NCI-H2081 (cell line): ENCODE data around the gene ZNF74.
"Not testable (repeated sequence)": the region's sequence is repeated elsewhere in the genome, so short reads cannot be mapped to it uniquely, and the experiment has no call there.

Experiments used
- DNase-seq, 2 experiments: peaks; one replicate each; lab custom pipeline; 2025; lab: John Stamatoyannopoulos, UW

Gene ZNF74

DNA sequence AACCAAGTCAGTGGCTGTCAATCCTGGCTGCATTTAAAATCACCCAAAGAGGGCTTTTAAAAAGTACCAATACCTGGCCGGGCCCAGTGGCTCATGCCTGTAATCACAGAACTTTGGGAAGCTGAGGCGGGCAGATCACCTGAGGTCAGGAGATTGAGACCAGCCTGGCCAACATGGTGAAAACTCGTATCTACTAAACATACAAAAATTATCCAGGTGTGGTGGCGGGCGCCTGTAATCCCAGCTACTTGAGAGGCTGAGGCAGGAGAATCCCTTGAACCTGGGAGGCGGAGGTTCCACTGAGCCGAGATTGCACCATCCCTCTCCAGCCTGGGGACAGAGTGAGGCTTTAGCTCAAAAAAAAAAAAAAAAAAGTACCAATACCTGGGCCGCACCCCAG lies 17.7 kb upstream of the ZNF74 start:
- not testable (repeated sequence) for DNase-seq

GRCh38 chr22:20376983-20377382 lies 17.0 kb upstream of the ZNF74 start:
- DNase-seq = not testable (repeated sequence)

DNA sequence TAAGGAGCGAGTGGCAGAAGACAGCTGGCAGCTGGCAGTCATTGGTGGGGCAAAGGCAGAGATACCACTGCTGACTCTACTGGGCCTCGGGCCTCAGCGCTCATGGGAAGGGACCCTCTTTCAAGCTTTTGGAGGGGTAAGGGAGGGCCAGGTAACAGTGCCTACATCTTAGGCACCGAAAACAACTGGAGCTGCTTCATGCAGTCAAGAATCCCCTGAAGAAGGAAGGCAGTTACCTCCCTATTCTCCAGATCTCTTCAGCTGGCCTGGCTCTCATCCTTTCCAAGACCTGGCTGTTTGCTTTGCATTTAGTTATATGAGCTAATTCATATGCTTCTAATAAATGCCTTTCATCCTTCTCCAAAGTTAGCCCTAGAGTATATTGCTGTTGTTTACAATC lies 15.8 kb upstream of the ZNF74 start:
- no peak for DNase-seq

DNA sequence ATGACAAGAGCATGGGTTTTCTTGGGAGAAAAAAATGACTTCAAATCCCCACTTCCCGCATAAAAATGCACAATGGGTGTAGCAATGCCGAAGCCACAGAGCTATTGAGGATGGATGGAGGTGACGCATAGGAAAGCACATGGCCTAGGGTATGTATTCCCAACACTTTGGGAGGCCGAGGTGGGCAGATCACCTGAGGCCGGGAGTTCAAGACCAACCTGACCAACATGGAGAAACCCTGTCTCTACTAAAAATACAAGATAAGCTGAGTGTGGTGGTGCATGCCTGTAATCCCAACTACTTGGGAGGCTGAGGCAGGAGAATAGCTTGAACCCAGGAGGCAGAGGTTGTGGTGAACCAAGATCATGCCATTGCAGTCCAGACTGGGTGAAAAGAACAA lies 15.3 kb upstream of the ZNF74 start:
- not testable (repeated sequence) for DNase-seq

- DNase-seq = no peak
Measured at GRCh38 chr22:20380486-20380885, 13.5 kb upstream of the ZNF74 start.

- DNase-seq = no peak
Measured at GRCh38 chr22:20383538-20383937, 10.4 kb upstream of the ZNF74 start.

DNA sequence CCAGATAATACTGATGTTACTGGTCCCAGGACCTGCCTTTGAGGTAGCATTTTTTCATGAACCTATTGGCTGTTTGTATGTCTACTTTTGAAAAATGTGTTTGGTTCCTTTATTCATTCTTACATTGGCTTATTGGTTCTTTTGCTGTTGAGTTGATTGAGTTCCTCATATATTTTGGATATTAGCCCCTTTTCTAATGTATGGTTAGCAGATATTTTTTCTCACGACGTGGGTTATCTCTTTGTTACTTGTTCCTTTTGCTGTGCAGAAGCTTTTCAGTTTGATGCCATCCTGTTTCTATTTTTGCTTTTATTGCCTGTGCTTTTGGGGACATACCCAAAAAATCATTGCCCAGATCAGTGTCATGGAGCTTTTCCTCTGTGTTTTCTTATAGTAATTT lies 9.8 kb upstream of the ZNF74 start:
- no peak for DNase-seq

DNA sequence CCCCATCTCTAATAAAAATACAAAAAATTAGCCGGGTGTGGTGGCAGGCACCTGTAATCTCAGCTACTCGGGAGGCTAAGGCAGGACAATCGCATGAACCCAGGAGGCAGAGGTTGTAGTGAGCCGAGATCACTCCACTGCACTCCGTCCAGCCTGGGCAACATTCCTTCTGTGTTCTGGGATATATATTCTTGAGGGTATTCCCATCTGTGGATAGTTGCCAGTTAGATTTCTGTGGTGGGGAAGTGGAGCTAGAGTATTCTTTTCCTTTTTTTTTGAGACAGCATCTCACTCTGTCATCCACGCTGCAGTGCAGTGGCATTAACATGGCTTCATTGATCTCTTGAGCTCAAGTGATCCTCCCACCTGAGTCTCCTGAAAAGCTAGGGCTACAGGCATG lies 9.1 kb upstream of the ZNF74 start:
- no peak for DNase-seq

GRCh38 chr22:20386336-20386735 lies 7.6 kb upstream of the ZNF74 start:
- no peak for DNase-seq

GRCh38 chr22:20386972-20387371 lies 7.0 kb upstream of the ZNF74 start:
- DNase-seq = no peak

- no peak for DNase-seq
Measured at GRCh38 chr22:20388200-20388599, 5.8 kb upstream of the ZNF74 start.

GRCh38 chr22:20389288-20389687 lies 4.7 kb upstream of the ZNF74 start:
- no peak for DNase-seq

DNA sequence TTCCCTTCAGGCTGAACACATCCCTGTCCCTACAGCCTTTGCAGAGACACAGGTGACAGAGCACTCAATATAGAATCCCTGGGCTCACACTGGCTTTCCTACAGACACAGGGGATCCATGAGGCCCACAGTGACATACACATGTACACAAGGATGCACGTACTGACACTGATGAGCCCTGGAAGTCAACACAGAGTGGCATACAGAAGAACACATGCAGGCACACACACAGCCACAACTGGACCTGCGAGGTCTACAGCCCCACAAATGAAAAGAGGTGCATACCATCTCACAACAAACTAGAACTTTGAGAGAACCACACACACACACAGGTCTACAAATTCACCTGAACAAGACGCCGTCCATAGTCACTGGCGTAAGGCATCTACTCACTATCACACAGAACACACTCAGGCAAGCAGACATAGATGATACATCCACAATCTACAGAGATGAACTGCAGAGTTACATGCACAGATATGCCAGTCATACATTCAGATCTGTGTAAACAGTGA lies 3.5 kb upstream of the ZNF74 start:
- DNase-seq = no peak

DNA sequence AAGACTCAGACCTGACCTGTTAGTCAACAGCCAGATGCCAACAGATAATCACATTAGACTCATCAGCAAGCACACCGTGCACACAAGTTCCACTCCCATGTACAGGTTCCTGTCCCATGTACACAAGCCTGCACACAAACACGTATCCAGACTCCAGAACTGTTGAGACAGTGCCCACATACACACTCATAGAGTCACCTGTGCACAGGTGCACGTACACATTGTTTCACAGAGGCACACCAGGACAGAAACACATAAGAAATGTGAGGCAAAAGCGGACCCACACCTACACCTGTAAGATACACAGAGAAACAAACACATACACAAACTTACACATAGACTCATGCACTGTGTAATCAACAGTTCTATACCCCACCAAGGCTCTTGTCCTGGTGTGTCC lies 2.7 kb upstream of the ZNF74 start:
- no peak for DNase-seq

DNA sequence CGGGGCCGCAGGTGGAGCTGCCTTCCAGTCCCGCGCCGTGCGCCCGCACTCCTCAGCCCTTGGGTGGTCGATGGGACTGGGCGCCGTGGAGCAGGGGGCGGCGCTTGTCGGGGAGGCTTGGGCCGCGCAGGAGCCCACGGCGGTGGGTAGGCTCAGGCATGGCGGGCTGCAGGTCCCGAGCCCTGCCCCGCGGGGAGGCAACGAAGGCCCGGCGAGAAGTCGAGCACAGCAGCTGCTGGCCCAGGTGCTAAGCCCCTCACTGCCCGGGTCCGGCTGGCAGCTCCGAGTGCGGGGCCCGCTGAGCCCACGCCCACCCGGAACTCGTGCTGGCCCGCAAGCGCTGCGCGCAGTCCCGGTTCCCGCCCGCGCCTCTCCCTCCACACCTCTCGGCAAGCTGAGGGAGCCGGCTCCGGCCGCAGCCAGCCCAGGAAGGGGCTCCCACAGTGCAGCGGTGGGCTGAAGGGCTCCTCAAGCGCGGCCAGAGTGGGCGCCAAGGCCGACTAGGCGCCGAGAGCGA lies 1.5 kb upstream of the ZNF74 start:
- DNase-seq = not testable (repeated sequence)

- DNase-seq = no peak
Measured at GRCh38 chr22:20392983-20393704, 807 bp upstream of the ZNF74 start.

DNA sequence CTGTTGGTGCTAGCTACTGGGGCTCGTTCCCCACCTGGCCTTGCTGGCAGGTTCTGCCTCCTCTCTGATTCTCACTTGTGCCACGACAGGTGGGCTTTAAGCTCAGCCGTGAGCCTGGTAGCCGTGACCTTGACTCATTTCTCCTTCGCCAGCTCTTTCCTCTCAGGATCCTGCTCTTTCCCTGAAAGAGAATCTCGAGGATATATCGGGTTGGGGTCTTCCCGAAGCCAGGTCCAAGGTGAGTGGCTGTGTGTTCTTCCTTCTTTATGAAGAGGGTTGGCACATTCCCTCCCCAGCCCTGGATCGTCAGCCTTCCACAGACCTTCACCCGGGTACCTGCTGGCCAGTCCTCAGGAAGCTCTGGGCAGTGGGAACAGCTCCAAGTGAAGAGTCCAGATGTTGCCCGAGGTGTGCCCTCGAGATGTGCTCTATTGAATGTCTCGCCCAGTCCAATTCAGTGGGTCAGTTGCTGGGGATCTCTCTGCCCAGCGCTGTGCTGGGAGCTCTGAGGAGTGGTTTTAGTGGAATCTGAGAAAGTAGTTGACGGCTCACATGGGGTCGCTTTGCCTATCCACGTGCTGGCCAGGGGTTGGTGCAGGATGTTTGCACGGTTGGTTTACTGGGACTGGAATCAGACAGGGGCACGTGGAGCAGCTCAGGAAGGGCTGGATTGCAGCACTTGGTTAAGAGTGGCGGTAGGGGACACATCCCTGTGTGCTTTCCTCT lies 1.4 kb downstream of the ZNF74 start:
- peak in 1 of 2 experiments; percentile 8 for DNase-seq

DNA sequence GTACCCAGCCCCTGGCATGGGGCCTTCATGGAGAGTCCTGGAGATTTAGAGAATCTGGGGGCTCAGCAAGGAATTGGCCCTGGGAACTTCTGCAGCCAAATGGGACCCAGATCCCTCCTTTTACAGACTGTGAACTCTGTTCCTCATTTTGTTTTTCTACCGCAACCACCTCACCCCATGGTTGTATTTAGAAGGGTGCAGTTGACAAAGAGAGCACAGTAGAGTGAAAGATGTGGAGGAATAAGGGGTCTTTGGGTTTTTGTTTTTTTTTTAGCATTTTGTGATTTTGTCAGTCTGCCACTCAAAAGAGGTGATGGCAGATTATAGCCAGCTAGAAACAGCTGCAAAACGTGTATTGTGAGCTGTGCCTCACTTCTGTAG lies 1.9 kb downstream of the ZNF74 start:
- DNase-seq = no peak

GRCh38 chr22:20396639-20397038 lies 2.7 kb downstream of the ZNF74 start:
- DNase-seq = no peak

GRCh38 chr22:20397498-20397897 lies 3.5 kb downstream of the ZNF74 start:
- DNase-seq = no peak

DNA sequence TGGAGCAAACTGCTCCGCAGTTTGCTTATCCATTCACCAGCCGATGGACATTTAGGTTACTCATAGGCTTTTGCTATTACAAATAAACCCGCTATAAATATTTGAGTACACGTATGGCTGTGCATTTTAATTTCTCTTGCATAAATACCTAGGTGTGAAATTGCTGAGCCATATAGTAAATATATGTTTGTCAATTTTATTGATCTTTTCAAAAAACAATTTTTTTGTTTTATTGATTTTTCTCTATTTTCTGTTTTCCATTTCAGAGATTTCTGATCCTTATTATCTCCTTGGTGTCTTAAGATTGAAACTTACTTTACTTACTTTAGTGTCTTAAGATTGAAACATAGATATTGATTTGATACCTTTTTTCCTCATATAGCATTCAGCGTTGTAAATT lies 4.5 kb downstream of the ZNF74 start:
- no peak for DNase-seq

GRCh38 chr22:20399866-20400605 lies 6.1 kb downstream of the ZNF74 start:
- DNase-seq = no peak
